Inflammatory macrophage treated with lipopolysaccharide for 1 hour (primary cell): ENCODE data around the gene CRYBG1.
"Not testable (repeated sequence)": the region's sequence is repeated elsewhere in the genome, so short reads cannot be mapped to it uniquely, and the experiment has no call there.

Experiments
- DNase-seq, 2 donors: peaks; one replicate each; pipeline ENCODE4 v3.0.0-alpha.2; 2020 to 2022

CRYBG1 gene

GRCh38 chr6:106372838-106373501, 12.5 kb downstream of the CRYBG1 start:
- DNase-seq, result no peak

- no peak for DNase-seq
Observed at GRCh38 chr6:106373502-106374239, 13.2 kb downstream of the CRYBG1 start.

GRCh38 chr6:106377061-106377540, 16.6 kb downstream of the CRYBG1 start:
- peak in 1 of 2 donors; percentile 13 for DNase-seq

- DNase-seq, result peak in 1 of 2 donors; percentile 63
Observed at GRCh38 chr6:106379951-106380350, 19.4 kb downstream of the CRYBG1 start.

GRCh38 chr6:106380407-106380806, 19.9 kb downstream of the CRYBG1 start:
- peak; percentile 30 to 60 for DNase-seq

- DNase-seq, result peak; percentile 46 to 51
Observed at GRCh38 chr6:106381223-106381622, 20.7 kb downstream of the CRYBG1 start.

- DNase-seq, result no peak
Observed at GRCh38 chr6:106381881-106382280, 21.4 kb downstream of the CRYBG1 start.

GRCh38 chr6:106383573-106383972, 23.1 kb downstream of the CRYBG1 start:
- peak; percentile 80 to 93 for DNase-seq

- no peak for DNase-seq
Observed at GRCh38 chr6:106385530-106385929, 25.0 kb downstream of the CRYBG1 start.

GRCh38 chr6:106387875-106388274, 27.4 kb downstream of the CRYBG1 start:
- DNase-seq, result no peak

- DNase-seq, result no peak
Observed at GRCh38 chr6:106390088-106390487, 29.6 kb downstream of the CRYBG1 start.

GRCh38 chr6:106396426-106397220, 36.1 kb downstream of the CRYBG1 start:
- no peak for DNase-seq

GRCh38 chr6:106397431-106397830, 36.9 kb downstream of the CRYBG1 start:
- no peak for DNase-seq

- DNase-seq, result no peak
Observed at GRCh38 chr6:106398621-106399020, 38.1 kb downstream of the CRYBG1 start.

GRCh38 chr6:106405044-106405443, 44.5 kb downstream of the CRYBG1 start:
- not testable (repeated sequence) for DNase-seq

- DNase-seq, result no peak
Observed at GRCh38 chr6:106411056-106411455, 50.5 kb downstream of the CRYBG1 start.

GRCh38 chr6:106411643-106412200, 51.2 kb downstream of the CRYBG1 start:
- no peak for DNase-seq

GRCh38 chr6:106413016-106413415, 52.5 kb downstream of the CRYBG1 start:
- no peak for DNase-seq

GRCh38 chr6:106413722-106414121, 53.2 kb downstream of the CRYBG1 start:
- no peak for DNase-seq

GRCh38 chr6:106415921-106416320, 55.4 kb downstream of the CRYBG1 start:
- DNase-seq, result no peak

- no peak for DNase-seq
Observed at GRCh38 chr6:106417572-106418147, 57.1 kb downstream of the CRYBG1 start.

- DNase-seq, result no peak
Observed at GRCh38 chr6:106419900-106420613, 59.5 kb downstream of the CRYBG1 start.
